Suprapubic skin (tissue), 3 donors: ENCODE results near the gene ATP9B.

Experiments used
- CTCF ChIP-seq, 2 donors: fragments of 200-600 bp in 1 of 2; fragments of 450-650 bp in 1 of 2; sonication (generic) in 1 of 2; IDR thresholded peaks; one replicate each; pipeline ENCODE4 v1.5.1; 2016 to 2019; ENCODE audit warnings: antibody characterized with exemption in 2 of 2, mild to moderate bottlenecking in 1 of 2, moderate library complexity in 1 of 2
- POLR2A ChIP-seq, 2 donors: fragments of 450-650 bp; IDR thresholded peaks; one replicate each; pipeline ENCODE4 v1.6.1; 2017; ENCODE audit warnings: antibody characterized with exemption in 2 of 2, mild to moderate bottlenecking in 2 of 2, moderate library complexity in 2 of 2

GRCh38 chr18:79345981-79346380 lies 276.8 kb downstream of the ATP9B start:
- no peak for TF ChIP-seq CTCF (IDR thresholded peaks at IDR 0.05)
- no peak for TF ChIP-seq POLR2A (IDR thresholded peaks at IDR 0.05)
